HL-60 (cell line): ENCODE measurements around the gene SLC39A5.

Experiments used
- DNase-seq, 2 experiments: peaks; one replicate each; pipeline ENCODE4 v3.0.0-alpha.2; 2010 to 2020; ENCODE audit warnings: low read depth in 1 of 2, low spot score in 1 of 2
- H3K27ac ChIP-seq: fragments of 250-450 bp; sonication (Bioruptor Pico); replicated peaks from 2 replicates; pipeline ENCODE4 v1.5.1; 2020; ENCODE audit warnings: mild to moderate bottlenecking, moderate library complexity
- H3K27me3 ChIP-seq: fragments of 250-450 bp; sonication (Bioruptor Pico); 2 replicates; pipeline ENCODE4 v1.5.1; 2021; ENCODE audit warnings: mild to moderate bottlenecking, moderate library complexity; ENCODE audit not compliant: insufficient read depth, poor library complexity, severe bottlenecking
- H3K4me3 ChIP-seq: replicated peaks from 2 replicates; pipeline ENCODE4 v1.5.1; 2011; ENCODE audit warnings: mild to moderate bottlenecking, control low read depth, low read length; ENCODE audit not compliant: insufficient read depth
- GABPA ChIP-seq: IDR thresholded peaks from 2 replicates; pipeline ENCODE4 v1.6.1; 2012; ENCODE audit warnings: low read depth
- POLR2AphosphoS5 ChIP-seq: IDR thresholded peaks from 2 replicates; pipeline ENCODE4 v1.6.1; 2012; ENCODE audit warnings: low read depth
- SPI1 ChIP-seq: IDR thresholded peaks from 2 replicates; pipeline ENCODE4 v1.6.1; 2012; ENCODE audit warnings: low read depth, mild to moderate bottlenecking, borderline replicate concordance
- TF ChIP-seq, protein P1 (sequence below): IDR thresholded peaks from one replicate; pipeline ENCODE4 v1.5.1; 2011; ENCODE audit warnings: low read length, control low read depth, inconsistent platforms; ENCODE audit not compliant: insufficient read depth
- TF ChIP-seq, protein P2 (sequence below): IDR thresholded peaks from 2 replicates; pipeline ENCODE4 v1.6.1; 2012; ENCODE audit warnings: low read depth; ENCODE audit not compliant: insufficient replicate concordance

SLC39A5 gene

DNA sequence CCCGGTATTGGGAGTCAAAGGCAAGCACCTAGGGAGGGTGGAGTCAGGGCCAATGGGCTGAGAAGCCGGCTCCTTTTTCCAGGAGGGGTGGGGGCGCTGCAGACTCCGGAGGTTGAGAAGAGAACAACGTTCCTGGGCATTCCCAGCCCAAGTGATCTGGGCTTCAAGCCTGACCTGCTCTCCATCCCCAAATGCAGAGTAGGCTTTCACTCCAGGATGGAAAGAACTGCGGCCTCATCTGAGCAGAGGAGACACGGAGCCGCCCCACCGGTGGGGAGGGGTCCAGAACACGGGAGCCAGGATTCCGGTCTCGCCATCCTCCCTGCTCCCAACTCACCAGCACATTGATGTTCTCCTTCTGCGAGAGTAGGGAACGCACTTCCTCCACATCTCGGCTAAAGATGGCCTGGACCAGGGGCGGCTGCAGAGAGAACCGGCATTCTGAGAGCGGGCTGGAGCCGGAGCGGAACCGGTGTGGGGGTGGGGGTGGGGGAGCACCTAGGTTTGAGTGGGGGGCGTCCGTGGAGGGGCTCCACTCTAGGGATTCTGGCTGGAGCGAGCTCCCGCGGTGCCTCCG lies 27.7 kb downstream of the SLC39A5 start:
- Histone ChIP-seq H3K27ac (peak overlapping the region; percentile 56), H3K27me3 (no peaks in the 10 kb centered on the region), H3K4me3 (peak overlapping the region; percentile 83)
- no peak for TF ChIP-seq POLR2AphosphoS5
- no peak for TF ChIP-seq GABPA
- DNase-seq: no peak

DNA sequence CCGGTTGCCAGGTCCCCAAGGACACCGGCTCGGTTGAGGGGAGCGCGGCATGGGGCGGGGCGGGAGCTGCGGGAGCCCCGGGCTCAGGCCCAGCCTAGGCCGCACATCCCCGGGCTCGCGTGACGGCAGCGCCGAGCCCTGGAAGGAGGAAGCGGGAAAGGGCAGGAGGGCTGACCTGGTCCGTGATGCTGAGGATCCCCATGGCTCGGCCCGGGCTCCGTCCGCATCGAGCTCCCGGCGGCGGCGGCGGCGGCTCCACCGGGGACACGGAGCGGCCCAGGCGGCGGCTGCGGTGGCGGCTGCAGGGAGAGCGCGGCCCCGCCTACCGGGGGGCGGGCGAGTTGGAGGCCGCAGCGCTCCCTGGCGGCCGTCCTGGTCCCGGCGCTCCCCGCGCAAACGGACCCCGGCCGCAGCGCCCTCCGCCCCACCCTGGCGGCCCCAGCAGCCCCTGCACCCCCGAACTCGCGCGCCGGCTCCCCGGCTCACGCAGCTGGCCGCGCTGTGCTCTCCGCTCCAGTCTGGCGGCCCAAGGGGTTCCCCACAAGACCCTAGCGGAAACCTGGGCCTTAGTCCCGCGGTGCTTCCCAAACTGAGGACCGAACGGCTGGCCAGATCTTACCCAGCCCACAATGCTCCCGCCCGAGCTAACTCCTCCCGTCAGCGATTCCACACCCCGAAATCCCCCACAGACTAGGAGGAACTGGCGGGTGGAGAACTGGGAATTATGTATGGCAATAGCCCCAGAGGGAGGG lies 28.4 kb downstream of the SLC39A5 start, which contains the start of gene ANKRD52:
Gene ANKRD52 (minus strand): TSS at position 317 of the 752 bp plus-strand sequence. CDS start 115 bp downstream, at position 202.
- Histone ChIP-seq H3K4me3 (peak within 1 kb of the TSS; percentile 83), H3K27ac (peak within 1 kb of the TSS; percentile 68), H3K27me3 (no peaks in the 10 kb centered on the region)
- peak; percentile 59 to 60 for DNase-seq
- TF ChIP-seq, protein P1, sequence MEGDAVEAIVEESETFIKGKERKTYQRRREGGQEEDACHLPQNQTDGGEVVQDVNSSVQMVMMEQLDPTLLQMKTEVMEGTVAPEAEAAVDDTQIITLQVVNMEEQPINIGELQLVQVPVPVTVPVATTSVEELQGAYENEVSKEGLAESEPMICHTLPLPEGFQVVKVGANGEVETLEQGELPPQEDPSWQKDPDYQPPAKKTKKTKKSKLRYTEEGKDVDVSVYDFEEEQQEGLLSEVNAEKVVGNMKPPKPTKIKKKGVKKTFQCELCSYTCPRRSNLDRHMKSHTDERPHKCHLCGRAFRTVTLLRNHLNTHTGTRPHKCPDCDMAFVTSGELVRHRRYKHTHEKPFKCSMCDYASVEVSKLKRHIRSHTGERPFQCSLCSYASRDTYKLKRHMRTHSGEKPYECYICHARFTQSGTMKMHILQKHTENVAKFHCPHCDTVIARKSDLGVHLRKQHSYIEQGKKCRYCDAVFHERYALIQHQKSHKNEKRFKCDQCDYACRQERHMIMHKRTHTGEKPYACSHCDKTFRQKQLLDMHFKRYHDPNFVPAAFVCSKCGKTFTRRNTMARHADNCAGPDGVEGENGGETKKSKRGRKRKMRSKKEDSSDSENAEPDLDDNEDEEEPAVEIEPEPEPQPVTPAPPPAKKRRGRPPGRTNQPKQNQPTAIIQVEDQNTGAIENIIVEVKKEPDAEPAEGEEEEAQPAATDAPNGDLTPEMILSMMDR: peak; percentile 16
- TF ChIP-seq POLR2AphosphoS5: peak; percentile 35; the same call in 1 of the 2 replicates
- TF ChIP-seq GABPA: no peak

DNA sequence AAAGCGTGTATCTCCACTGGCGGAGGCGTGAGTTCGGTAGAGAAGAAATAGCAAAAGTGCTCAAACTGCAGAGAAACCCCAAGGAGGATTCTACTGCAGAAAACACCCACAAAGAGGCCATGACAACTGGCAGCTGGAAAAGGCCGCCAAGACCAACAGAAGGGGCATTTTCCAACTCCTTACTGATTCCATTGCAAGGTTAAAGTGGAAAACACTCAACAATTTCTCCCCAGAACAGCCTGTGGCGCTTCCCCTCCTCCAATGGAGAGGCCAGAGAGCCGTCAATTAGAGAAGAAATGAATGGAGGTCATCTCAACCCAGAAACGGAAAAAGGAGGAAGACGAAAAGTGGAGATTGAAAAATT lies 29.0 kb downstream of the SLC39A5 start:
- Histone ChIP-seq H3K27ac (peak overlapping the region; percentile 68), H3K27me3 (no peaks in the 10 kb centered on the region), H3K4me3 (peak overlapping the region; percentile 53)
- no peak for DNase-seq
- TF ChIP-seq POLR2AphosphoS5 (no peak), SPI1 (no peak)
- TF ChIP-seq, protein P2, sequence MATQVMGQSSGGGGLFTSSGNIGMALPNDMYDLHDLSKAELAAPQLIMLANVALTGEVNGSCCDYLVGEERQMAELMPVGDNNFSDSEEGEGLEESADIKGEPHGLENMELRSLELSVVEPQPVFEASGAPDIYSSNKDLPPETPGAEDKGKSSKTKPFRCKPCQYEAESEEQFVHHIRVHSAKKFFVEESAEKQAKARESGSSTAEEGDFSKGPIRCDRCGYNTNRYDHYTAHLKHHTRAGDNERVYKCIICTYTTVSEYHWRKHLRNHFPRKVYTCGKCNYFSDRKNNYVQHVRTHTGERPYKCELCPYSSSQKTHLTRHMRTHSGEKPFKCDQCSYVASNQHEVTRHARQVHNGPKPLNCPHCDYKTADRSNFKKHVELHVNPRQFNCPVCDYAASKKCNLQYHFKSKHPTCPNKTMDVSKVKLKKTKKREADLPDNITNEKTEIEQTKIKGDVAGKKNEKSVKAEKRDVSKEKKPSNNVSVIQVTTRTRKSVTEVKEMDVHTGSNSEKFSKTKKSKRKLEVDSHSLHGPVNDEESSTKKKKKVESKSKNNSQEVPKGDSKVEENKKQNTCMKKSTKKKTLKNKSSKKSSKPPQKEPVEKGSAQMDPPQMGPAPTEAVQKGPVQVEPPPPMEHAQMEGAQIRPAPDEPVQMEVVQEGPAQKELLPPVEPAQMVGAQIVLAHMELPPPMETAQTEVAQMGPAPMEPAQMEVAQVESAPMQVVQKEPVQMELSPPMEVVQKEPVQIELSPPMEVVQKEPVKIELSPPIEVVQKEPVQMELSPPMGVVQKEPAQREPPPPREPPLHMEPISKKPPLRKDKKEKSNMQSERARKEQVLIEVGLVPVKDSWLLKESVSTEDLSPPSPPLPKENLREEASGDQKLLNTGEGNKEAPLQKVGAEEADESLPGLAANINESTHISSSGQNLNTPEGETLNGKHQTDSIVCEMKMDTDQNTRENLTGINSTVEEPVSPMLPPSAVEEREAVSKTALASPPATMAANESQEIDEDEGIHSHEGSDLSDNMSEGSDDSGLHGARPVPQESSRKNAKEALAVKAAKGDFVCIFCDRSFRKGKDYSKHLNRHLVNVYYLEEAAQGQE: no peak

DNA sequence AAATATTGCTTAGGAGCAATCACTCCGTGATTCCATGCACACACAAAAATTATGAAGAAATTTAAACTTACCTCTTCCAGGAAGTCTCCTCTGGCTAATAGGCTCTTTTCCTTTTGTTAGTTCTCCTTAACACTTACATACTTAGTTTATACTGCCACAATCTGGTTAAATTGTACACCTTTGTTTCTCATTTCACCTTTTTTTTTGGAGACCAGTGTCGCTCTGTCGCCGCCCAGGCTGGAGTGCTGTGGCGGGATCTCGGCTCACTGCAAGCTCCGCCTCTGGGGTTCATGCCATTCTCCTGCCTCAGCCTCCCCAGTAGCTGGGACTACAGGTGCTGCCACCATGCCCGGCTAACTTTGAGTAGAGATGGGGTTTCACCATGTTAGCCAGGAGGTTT lies 30.5 kb downstream of the SLC39A5 start:
- Histone ChIP-seq H3K27ac (no peak overlapping the region), H3K4me3 (no peak overlapping the region), H3K27me3 (no peaks in the 10 kb centered on the region)
- DNase-seq: no peak
- TF ChIP-seq, protein P1: no peak
- TF ChIP-seq, protein P2: no peak
- TF ChIP-seq GABPA (no peak), POLR2AphosphoS5 (no peak), SPI1 (no peak)

DNA sequence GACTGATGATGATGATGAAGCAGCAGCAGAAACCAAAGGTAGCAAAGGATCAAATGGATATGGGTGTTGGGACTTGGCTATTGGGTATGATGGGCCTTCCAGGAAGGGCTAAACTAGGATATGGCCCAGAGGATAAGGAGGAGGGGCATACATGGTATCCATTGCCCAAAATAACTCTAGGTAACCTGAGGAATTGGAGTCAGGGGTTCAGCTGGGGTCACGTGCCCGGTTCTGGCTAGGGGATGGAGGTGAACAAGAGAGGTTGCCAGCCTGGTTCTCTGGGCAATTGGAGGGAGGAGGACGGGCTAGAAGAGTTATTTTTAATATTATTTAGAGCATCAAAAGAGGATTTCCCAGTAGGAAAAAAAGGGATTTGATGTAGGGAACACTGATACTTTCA lies 31.1 kb downstream of the SLC39A5 start:
- H3K4me3 ChIP-seq: no peak overlapping the region
- TF ChIP-seq, protein P2: no peak
- TF ChIP-seq SPI1 (no peak), GABPA (no peak), POLR2AphosphoS5 (no peak)
- TF ChIP-seq, protein P1: no peak
- DNase-seq: no peak

More for the DNA sequence above, 31.1 kb downstream of the SLC39A5 start:
- Histone ChIP-seq H3K27ac (no peak overlapping the region), H3K27me3 (no peaks in the 10 kb centered on the region)
